Spleen (tissue), 7 donors: Measurements from ENCODE around the gene WDR49.

ENCODE experiments used
- POLR2A ChIP-seq, 3 donors: fragments of 450-650 bp; IDR thresholded peaks; one replicate each; pipeline ENCODE4 v1.5.1; 2017; ENCODE audit warnings: antibody characterized with exemption in 3 of 3, mild to moderate bottlenecking in 1 of 3
- POLR2AphosphoS5 ChIP-seq, 3 donors: sonication (generic); formaldehyde crosslinking; IDR thresholded peaks; one replicate each; pipeline ENCODE4 v1.5.1; 2017; ENCODE audit warnings: antibody characterized with exemption in 3 of 3
- TF ChIP-seq, protein P1 (sequence below), 11 experiments: fragments of 200-600 bp in 7 of 11; fragments of 450-650 bp in 4 of 11; sonication (generic) in 4 of 11; IDR thresholded peaks in 8 of 11; conservative IDR thresholded peaks in 3 of 11; 1 replicate in 7 of 11; 2 replicates in 4 of 11; pipeline versions ENCODE4 v1.4.0 to v1.8.0; 2016 to 2021; ENCODE audit warnings: antibody characterized with exemption in 11 of 11, inconsistent platforms in 4 of 11, mild to moderate bottlenecking in 1 of 11
- donor health status: DM: no; HTN: no; CAD: no; lungs with moderate emphysema.
- donor health status: DM: no; HTN: no; CAD: no.
- donor health status: DM: no; HTN: no; CAD: no.

DNA sequence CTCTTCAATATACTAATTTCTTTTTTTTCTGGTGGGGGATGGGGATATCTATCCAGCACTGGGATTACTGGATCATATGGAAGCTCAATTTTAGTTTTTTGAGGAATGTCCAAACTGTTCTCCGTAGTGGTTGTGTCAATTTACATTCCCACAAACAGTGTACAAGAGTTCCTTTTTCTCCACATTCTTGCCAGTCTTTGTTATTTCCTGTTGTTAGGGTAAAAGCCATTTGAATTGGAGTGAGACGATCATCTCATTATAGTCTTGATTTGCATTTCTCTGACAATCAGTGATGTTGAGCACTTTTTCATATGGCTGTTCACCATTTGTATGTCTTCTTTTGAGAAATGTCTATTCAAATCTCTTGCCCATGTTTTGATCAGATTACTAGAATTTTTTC is 12.8 kb upstream of the WDR49 start:
- TF ChIP-seq POLR2AphosphoS5 (IDR thresholded peaks at IDR 0.05) = no peak
- no peak for TF ChIP-seq POLR2A (IDR thresholded peaks at IDR 0.05)
- TF ChIP-seq, protein P1, sequence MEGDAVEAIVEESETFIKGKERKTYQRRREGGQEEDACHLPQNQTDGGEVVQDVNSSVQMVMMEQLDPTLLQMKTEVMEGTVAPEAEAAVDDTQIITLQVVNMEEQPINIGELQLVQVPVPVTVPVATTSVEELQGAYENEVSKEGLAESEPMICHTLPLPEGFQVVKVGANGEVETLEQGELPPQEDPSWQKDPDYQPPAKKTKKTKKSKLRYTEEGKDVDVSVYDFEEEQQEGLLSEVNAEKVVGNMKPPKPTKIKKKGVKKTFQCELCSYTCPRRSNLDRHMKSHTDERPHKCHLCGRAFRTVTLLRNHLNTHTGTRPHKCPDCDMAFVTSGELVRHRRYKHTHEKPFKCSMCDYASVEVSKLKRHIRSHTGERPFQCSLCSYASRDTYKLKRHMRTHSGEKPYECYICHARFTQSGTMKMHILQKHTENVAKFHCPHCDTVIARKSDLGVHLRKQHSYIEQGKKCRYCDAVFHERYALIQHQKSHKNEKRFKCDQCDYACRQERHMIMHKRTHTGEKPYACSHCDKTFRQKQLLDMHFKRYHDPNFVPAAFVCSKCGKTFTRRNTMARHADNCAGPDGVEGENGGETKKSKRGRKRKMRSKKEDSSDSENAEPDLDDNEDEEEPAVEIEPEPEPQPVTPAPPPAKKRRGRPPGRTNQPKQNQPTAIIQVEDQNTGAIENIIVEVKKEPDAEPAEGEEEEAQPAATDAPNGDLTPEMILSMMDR (IDR thresholded peaks at IDR 0.05 in 8 of 11, conservative IDR thresholded peaks at IDR 0.05 in 3 of 11) = no peak
